GM21381 (cell line): ENCODE measurements around the gene VIL1.

Experiments used
- ATAC-seq: cut with Tn5 transposase; IDR thresholded peaks from one replicate; pipeline ENCODE4 v1.9.1; 2021; ENCODE audit warnings: mild to moderate bottlenecking, moderate library complexity; ENCODE audit not compliant: unreplicated experiment

Gene VIL1

DNA sequence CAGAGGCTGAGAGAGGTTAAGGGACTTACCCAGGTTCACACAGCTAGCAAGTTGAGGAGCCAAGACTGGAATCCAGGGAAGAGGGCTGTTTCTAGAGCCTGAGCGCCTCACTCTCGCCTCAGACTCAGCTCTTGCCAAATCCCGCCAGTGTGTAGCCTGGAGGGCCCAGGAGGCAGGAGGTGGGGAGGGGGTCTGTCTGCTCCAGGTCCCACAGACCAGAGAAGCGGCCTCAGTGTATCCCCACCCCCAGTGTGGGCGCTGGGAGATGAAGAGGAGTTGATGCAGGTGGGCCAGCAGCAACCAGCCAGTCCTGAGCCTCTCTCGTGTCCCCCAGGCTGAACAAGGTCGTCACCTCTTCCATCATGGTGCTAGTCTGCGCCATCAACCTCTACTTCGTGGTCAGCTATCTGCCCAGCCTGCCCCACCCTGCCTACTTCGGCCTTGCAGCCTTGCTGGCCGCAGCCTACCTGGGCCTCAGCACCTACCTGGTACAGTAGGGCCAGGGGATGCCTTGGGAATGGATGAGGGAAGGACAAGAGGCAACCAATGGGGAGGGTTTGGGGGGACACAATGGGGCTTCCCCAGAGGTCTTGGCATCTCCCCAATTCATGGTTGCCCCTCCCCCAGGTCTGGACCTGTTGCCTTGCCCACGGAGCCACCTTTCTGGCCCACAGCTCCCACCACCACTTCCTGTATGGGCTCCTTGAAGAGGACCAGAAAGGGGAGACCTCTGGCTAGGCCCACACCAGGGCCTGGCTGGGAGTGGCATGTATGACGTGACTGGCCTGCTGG lies 24.4 kb upstream of the VIL1 start:
- ATAC-seq, result no peak

DNA sequence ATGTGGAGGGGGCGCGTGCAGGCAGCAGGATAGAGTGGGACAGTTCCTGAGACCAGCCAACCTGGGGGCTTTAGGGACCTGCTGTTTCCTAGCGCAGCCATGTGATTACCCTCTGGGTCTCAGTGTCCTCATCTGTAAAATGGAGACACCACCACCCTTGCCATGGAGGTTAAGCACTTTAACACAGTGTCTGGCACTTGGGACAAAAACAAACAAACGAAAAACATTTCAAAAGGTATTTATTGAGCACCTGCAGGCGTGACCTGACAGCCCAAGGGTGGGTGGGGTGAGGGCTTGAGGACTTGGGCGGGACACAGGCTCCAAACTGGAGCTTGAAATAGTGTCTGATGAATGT lies 23.9 kb upstream of the VIL1 start:
- no peak for ATAC-seq

DNA sequence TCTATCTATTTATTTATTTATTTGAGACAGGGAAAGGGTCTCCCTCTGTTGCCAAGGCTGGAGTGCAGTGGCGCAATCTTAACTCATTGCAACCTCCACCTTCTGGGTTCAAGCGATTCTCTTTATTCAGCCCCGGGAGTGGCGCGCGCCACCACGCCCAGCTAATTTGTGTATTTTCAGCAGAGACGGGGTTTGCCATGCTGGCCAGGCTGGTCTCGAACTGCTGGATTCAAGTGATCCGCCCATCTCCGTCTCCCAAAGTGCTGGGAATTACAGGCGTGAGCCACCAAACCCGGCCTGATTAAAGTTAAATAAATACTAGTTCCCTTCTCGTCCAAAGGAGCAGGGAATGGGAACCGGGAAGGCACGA lies 23.5 kb upstream of the VIL1 start:
- no peak for ATAC-seq

DNA sequence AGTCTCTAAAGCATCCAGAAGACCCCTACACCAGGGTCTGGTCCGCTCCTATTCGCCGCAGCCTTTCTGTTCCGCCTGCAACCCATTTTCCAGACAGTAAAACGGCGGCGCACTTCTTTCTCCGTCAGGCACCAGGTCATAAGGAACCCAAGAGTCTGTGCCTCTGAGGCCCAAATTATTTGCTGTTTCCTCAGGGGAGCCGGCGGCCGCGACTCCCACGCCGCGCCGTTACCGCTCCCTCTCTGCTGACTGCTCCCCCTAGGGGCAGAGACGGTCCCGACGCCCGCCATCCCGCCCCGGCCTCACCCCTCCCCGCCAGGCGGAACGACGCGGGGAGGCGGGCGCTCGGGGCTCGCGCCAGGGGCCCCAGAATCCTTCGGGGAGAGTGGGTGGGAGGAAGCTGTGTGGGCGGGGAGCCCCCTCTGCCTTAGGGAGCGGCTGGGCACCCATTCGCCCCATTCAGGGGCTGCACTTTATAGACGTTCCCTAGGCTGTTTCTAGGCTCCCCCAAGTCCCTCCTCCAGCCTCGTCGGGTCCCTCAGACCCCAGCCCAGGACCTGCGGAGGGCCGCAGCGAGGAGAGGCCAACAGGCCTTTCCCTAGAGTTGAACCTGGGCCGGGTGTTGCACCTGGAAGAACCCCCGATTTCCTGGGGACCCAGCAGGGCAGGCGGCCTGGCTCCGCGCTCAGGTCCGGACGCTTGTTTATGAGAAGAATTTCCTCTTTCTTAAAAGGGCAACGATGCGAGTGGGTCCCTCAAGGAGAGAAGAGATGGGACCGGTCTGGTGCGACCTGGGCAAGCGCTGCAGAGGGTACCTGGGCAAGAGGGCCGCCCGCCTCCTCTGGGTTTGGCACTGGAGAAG lies 22.9 kb upstream of the VIL1 start:
- ATAC-seq, result peak; percentile 48

DNA sequence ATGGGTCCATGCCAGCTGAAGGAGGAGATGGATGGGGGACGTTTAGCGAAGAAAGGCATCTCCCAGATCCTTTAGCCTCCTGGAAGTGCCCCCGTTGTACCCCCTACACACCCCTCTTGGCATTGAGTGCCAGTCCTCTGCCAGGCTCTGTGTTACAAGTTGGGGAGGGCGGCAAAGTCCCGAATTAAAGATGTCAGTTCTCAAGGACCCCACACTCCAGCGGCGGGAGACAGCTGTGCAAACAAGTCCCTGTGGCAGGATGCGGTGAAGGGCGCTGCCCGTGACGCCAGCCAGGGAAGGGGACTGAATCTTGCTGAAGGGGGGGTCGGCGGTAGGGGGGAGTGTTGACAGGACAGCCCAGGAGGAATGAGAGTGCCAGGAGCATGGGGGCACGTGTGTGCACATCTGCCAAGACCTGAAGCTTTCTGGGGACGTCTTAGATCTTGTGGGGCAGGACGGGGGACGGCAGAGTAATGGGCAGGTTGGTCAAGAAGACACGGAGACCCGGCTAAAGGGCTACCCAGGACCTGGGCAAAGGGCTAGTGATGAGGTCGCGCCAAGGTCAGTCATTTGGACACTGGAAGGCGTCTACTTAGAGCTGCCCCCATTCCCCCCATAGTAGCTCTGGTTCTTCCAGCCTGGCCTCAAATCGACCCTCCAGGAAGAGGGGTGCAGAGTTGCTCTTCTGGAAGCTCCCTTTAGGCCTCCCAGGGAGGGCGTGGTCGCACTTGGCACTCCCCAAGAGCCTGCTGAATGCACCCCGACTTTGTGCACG lies 22.0 kb upstream of the VIL1 start:
- ATAC-seq, result no peak

DNA sequence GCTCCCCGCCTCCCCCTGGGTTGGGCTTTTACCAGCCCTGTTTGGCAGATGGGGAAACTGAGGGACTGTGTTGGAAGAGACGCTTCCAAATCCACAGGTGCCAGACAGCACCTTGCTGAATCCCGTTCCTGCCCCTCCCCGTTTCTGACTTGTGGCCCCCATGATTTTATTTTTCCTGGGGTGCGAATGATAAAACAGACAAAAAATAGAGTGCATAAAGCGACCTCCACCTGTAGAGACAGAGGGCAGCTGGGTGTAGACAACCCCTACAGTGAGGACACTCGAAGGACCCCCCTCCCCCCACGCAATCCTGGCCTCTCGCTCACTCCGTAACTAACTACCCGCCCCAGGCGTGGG lies 21.5 kb upstream of the VIL1 start:
- ATAC-seq, result no peak

DNA sequence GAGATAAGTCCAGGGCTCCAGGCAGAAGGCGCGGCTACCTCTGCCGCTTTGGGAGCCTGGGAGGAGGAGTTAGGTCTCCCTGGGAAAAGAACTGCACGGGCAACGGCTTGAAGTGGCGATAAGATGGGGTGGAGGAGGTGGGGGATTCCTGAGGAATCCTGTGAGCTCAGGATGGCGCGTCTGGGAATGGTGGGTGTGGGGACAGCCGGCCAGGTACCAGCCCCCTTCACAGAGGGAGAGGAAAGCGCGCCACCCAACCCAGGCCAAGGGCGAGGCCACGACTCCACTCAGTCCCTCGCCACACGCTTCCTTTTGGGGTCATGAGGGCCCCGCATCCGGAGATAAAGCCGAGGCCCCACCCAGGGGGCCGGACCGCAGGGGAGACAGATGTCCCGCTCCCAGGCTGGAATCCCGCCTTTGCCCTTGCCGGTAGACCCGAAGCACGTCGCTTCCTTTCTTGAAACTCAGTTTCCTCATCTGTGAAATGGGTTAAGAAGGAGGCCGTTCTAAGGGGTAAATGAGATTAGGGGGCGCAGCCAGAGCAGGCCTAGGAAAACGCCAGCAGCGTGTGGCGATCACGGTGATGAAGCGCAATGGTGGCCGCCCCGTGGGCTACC lies 21.0 kb upstream of the VIL1 start:
- peak; percentile 24 for ATAC-seq

DNA sequence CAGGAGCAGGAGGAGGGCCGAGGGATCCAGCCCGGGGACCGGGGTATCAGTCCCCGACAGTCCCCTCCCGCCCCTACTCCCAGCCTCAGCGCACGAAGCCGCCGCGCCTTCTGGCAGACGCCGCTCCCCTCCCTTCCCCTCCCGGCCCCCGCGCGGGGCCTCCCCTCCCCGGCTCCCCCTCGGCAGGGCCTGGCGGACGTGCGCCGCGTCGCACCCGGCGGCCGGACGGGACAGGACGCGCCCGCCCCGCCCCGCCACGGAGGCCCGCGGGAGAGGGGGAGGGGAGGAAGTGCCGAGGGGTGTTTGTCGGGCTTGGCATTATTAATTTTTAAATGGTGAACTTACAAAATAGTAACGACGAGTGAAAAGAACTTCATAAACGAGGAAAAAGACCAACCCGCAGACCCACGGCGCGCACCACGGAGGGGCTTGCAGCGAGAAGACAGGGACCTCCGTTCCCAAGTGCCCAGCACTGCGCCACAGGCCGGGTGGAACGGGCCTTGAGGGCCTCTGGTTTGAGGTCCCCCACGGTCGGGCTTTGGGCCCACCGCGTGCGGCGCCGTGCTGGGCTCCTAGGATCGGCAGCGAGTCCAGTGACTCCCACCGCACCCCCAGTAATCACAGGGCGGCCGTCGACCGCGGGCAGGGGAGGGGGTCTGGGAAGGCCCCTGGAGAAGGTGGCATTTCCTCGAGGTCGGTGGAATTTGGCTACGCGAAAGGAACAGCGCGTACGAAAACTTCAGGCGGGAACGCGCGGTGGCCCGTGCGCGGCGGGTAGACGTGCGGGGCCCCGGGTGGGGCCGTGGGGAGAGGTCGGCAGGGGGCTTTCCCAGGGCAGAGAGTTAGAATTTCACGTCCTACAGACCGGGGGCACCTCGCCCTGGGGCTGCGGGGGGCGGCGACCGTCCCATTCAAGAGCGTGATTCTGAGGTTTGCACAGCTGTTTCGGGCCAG lies 20.2 kb upstream of the VIL1 start:
- peak; percentile 18 for ATAC-seq

DNA sequence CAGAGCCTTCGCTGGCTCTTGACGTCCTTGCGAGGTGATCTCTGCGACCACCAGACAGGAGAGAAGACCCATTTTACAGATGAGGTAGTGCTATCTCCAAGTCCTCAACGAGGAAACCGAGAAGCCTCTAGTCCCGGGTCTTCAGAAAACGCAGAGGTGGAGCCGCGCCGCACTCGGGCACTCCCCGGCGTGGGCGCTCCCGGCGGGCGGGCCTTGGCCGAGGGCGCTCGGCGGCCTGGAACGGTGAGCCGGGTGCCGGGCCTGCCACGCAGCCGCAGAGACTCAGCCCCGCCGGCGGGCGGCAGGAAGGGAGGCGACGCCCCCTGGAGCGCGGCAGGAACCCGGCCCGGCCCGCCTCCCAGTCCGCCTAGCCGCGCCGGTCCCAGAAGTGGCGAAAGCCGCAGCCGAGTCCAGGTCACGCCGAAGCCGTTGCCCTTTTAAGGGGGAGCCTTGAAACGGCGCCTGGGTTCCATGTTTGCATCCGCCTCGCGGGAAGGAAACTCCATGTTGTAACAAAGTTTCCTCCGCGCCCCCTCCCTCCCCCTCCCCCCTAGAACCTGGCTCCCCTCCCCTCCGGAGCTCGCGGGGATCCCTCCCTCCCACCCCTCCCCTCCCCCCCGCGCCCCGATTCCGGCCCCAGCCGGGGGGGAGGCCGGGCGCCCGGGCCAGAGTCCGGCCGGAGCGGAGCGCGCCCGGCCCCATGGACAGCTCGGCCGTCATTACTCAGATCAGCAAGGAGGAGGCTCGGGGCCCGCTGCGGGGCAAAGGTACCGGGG lies 19.3 kb upstream of the VIL1 start, which contains the start of gene CTDSP1:
Gene CTDSP1, plus strand, starts transcription at position 478 of the 776 bp plus-strand sequence. Its CDS starts 223 bp downstream, at position 701.
- ATAC-seq, result peak; percentile 39

DNA sequence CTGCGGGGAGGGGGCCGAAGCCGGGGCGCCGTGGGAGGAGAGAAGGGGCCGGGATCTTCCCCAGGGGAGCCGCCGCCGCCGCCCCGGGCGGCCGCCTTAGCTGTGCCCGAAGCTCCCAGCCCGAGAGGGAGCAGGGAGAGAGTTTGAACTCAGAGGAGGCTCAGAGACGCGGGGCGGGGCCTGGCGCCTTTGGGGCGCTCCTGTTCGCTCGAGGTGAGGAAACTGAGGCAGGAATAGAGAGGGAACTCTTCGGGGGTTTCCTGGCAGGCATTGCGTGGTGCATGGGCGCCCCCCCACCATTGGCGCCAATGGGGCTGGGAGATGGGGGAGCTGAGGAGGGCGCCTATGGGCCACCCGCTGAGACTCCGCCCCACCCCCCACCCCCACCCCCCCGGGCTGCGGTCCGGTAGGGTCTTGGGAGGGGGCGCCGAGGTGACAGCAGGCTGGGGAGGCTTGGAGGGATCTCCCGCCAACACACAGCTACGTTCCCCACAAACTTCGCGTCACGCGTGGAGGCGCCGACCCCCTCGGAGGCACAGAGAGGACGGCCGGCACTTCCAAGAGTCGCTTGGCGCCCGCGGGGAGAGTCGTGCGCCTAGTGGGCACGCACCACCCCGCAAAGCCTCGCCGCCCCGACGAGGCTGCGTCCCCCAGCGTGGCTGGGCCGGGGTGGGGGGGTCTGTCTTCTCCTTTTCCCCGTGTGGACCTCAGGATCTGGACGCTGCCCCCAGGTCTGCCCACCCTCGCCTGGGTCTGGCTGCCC lies 18.6 kb upstream of the VIL1 start:
- ATAC-seq, result no peak

DNA sequence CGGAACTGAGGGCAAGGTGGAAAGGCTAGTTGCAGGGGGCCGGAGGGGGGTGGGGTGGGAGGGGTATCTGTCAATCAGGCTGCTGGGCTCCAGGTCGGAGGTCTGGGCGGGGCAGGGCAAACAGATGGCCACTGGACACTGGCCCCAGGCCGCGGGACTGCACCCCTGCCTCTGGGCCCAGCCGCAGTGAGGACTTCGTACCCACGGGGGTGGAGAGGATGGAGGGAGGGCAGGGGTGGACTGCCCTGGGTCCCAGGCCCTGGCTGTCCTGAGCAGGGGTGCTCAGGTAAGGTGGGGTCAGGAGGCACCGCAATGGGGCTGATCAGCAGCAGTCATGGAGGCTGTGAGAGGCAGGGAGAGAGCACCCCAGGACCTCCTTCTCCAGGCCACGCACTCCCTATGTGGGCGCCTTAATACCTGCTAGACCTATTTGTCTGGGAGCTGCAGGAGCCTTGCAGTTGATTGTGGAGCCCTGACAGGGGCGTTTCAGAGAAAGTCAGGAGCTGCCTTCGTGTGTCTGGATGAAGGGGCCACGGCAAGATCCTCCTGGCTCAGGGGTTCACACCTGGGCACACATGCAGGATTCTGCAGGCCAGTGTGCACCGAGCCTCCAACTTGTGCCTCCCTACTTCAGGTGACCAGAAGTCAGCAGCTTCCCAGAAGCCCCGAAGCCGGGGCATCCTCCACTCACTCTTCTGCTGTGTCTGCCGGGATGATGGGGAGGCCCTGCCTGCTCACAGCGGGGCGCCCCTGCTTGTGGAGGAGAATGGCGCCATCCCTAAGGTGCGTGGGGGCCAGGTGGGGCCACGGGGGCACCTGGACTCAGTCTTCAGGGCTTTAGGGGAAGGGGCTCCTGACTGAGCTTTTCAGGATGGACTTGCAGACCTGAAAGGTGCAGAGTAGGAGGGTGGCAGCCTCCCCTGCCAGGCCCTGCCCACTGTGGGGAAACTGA lies 17.7 kb upstream of the VIL1 start:
- no peak for ATAC-seq

DNA sequence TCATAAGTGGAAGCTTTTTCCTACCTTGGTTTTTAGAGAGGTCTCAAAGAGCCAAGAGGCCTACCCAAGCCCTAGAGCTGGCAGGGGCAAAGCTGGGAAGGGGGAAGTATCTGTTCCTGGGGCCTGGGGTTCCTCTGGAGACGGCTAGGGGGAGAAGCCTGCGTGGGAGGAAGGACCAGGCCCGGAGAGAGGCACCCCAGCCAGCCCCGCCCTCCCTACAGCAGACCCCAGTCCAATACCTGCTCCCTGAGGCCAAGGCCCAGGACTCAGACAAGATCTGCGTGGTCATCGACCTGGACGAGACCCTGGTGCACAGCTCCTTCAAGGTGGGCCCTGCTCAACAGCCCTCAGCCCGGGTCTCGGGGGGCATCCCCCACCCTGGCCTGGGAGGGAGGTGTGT lies 17.0 kb upstream of the VIL1 start:
- no peak for ATAC-seq

DNA sequence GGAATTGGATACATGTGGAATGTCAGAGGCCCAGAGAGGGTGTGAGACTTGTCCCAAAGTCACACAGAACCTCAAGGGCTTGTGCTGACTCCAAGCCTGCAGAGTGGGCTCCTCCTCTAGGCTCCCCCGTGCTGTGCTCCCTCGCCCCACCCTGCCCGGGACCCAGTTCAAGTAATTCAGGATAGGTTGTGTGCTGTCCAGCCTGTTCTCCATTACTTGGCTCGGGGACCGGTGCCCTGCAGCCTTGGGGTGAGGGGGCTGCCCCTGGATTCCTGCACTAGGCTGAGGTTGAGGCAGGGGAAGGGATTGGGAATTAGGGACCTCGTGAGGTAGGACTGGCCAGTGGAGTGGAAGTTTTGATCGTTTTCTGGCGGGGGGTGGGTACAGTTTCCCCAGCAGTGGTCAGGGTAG lies 16.4 kb upstream of the VIL1 start:
- no peak for ATAC-seq

DNA sequence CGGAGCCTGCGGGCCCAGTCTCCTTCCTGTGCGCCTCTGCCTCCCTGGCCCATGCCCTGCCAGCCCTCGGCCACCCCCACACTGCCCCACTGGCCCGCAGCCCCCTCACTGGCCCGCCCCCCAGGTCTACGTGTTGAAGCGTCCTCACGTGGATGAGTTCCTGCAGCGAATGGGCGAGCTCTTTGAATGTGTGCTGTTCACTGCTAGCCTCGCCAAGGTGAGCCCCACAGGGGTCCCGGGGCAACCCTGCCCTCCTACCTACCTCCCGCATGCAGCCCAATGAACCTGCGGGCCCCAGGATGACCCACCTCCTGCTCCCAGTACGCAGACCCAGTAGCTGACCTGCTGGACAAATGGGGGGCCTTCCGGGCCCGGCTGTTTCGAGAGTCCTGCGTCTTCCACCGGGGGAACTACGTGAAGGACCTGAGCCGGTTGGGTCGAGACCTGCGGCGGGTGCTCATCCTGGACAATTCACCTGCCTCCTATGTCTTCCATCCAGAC lies 16.0 kb upstream of the VIL1 start:
- no peak for ATAC-seq

DNA sequence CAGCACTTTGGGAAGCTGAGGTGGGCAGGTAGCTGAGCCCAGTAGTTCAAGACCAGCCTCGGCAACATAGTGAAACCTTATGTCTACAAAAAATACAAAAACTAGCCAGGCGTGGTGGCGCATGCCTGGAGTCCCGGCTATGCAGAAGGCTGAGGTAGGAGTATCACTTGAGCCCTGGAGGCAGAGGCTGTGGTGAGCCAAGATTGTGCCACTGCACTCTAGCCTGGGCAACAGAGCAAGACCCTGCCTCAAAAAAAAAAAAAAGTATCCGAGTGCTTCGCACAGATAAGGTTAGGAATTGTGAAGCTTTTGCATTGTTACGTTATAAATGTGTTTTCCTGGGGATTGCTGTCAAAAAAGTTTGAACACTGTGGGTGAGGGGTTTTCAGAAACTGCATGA lies 15.1 kb upstream of the VIL1 start:
- ATAC-seq, result no peak

DNA sequence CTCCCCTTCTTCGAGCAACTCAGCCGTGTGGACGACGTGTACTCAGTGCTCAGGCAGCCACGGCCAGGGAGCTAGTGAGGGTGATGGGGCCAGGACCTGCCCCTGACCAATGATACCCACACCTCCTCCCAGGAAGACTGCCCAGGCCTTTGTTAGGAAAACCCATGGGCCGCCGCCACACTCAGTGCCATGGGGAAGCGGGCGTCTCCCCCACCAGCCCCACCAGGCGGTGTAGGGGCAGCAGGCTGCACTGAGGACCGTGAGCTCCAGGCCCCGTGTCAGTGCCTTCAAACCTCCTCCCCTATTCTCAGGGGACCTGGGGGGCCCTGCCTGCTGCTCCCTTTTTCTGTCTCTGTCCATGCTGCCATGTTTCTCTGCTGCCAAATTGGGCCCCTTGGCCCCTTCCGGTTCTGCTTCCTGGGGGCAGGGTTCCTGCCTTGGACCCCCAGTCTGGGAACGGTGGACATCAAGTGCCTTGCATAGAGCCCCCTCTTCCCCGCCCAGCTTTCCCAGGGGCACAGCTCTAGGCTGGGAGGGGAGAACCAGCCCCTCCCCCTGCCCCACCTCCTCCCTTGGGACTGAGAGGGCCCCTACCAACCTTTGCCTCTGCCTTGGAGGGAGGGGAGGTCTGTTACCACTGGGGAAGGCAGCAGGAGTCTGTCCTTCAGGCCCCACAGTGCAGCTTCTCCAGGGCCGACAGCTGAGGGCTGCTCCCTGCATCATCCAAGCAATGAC lies 14.4 kb upstream of the VIL1 start:
- no peak for ATAC-seq
